ENCODE data around the gene PYGO2. TPM values are rescaled to one million over a fixed set of nuclear protein-coding genes. Genes with fewer than 3 reads are reported as not detected.

PYGO2 gene
- total RNA-seq, 1 donor: 18.5 TPM

- TF ChIP-seq, protein P1, sequence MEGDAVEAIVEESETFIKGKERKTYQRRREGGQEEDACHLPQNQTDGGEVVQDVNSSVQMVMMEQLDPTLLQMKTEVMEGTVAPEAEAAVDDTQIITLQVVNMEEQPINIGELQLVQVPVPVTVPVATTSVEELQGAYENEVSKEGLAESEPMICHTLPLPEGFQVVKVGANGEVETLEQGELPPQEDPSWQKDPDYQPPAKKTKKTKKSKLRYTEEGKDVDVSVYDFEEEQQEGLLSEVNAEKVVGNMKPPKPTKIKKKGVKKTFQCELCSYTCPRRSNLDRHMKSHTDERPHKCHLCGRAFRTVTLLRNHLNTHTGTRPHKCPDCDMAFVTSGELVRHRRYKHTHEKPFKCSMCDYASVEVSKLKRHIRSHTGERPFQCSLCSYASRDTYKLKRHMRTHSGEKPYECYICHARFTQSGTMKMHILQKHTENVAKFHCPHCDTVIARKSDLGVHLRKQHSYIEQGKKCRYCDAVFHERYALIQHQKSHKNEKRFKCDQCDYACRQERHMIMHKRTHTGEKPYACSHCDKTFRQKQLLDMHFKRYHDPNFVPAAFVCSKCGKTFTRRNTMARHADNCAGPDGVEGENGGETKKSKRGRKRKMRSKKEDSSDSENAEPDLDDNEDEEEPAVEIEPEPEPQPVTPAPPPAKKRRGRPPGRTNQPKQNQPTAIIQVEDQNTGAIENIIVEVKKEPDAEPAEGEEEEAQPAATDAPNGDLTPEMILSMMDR (IDR thresholded peaks at IDR 0.05; ENCODE audit: extremely low read depth, low read depth, low read length): no peak
- Histone ChIP-seq H3K9me3 (ENCODE audit: low read depth, low read length) (no peaks in the 10 kb centered on the region), H3K4me3 (ENCODE audit: insufficient read depth, low read length) (peak overlapping the region; percentile 83), H3K27me3 (ENCODE audit: insufficient read depth, low read length) (no peaks in the 10 kb centered on the region), H2AFZ (ENCODE audit: low read length) (no peak overlapping the region), H3K36me3 (ENCODE audit: insufficient read depth, low read length) (peaks cover 40% of the 10 kb centered on the region), H4K20me1 (ENCODE audit: insufficient read depth, low read length) (peaks cover 39% of the 10 kb centered on the region), H3K4me2 (ENCODE audit: insufficient read depth, low read length) (peak overlapping the region; percentile 99), H3K27ac (ENCODE audit: low read depth, low read length) (peak overlapping the region; percentile 97), H3K4me1 (ENCODE audit: insufficient read depth, low read length) (peaks cover 59% of the 10 kb centered on the region), H3K79me2 (ENCODE audit: insufficient read depth, low read length) (peaks cover 55% of the 10 kb centered on the region)
- DNase-seq (ENCODE audit: insufficient read length, low spot score, missing footprints): peak; percentile 46
Measured at GRCh38 chr1:154969246-154969645, 7.7 kb upstream of the PYGO2 start.

DNA sequence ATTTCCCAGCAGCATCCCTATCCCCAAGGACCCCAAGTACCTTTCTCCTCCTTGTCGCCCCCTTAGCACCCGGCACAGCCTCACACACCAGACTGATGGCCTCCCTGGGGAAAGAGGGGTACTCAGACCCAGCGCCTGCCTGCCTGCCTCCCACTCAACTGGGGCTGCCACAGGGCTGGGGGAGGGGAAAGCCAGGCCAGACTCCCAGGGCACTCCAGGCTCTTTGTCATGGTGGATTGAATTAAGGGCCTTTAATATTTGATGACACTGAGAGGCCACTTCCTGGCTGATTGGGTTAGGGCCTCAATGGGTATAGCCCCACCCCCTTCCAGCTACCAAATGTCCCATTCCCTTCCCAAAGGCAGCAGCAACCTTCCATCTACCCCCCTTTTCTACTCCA lies 7.1 kb upstream of the PYGO2 start:
- Histone ChIP-seq H3K4me3 (ENCODE audit: insufficient read depth, low read length) (peak overlapping the region; percentile 83), H3K4me1 (ENCODE audit: insufficient read depth, low read length) (peaks cover 57% of the 10 kb centered on the region), H2AFZ (ENCODE audit: low read length) (no peak overlapping the region), H3K79me2 (ENCODE audit: insufficient read depth, low read length) (peaks cover 56% of the 10 kb centered on the region), H3K4me2 (ENCODE audit: insufficient read depth, low read length) (peak overlapping the region; percentile 99), H3K27me3 (ENCODE audit: insufficient read depth, low read length) (no peaks in the 10 kb centered on the region), H3K27ac (ENCODE audit: low read depth, low read length) (peak overlapping the region; percentile 97), H3K9me3 (ENCODE audit: low read depth, low read length) (no peaks in the 10 kb centered on the region), H3K36me3 (ENCODE audit: insufficient read depth, low read length) (peaks cover 45% of the 10 kb centered on the region), H4K20me1 (ENCODE audit: insufficient read depth, low read length) (peaks cover 39% of the 10 kb centered on the region)
- TF ChIP-seq, protein P1 (IDR thresholded peaks at IDR 0.05; ENCODE audit: extremely low read depth, low read depth, low read length): no peak
- peak; percentile 68 for DNase-seq (ENCODE audit: insufficient read length, low spot score, missing footprints)

- H4K20me1 ChIP-seq (ENCODE audit: insufficient read depth, low read length): peaks cover 39% of the 10 kb centered on the region
- TF ChIP-seq, protein P1 (IDR thresholded peaks at IDR 0.05; ENCODE audit: extremely low read depth, low read depth, low read length): no peak
- peaks cover 59% of the 10 kb centered on the region for H3K79me2 ChIP-seq (ENCODE audit: insufficient read depth, low read length)
- H3K27me3 ChIP-seq (ENCODE audit: insufficient read depth, low read length): no peaks in the 10 kb centered on the region
- peaks cover 48% of the 10 kb centered on the region for H3K4me1 ChIP-seq (ENCODE audit: insufficient read depth, low read length)
- peak overlapping the region; percentile 83 for H3K4me3 ChIP-seq (ENCODE audit: insufficient read depth, low read length)
- DNase-seq (ENCODE audit: insufficient read length, low spot score, missing footprints): peak; percentile 80
- no peak overlapping the region for H2AFZ ChIP-seq (ENCODE audit: low read length)
- H3K4me2 ChIP-seq (ENCODE audit: insufficient read depth, low read length): peak overlapping the region; percentile 99
- H3K27ac ChIP-seq (ENCODE audit: low read depth, low read length): peak overlapping the region; percentile 37
- H3K36me3 ChIP-seq (ENCODE audit: insufficient read depth, low read length): peaks cover 57% of the 10 kb centered on the region
- no peaks in the 10 kb centered on the region for H3K9me3 ChIP-seq (ENCODE audit: low read depth, low read length)
Measured at GRCh38 chr1:154967331-154967950, 5.9 kb upstream of the PYGO2 start.

DNA sequence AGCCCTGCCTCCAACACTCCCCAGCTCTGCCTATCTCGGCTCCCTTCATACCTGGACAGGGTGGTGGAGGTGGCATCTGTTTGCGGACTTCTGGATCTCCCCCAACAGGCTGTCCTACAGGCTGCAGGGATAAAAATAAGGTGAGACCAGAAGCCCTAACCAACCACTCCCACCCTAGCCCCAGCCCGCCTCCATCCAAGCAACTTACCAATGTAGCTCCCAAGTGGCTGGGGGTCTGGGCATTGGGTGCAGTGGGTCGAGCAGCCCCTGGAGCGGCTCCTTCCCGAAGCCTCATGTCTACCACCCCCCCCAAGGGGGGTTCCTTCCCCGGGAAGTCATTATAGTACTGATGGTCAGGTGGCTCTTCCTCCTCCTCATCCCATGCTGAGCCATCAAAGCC lies 4.5 kb upstream of the PYGO2 start:
- TF ChIP-seq, protein P1 (IDR thresholded peaks at IDR 0.05; ENCODE audit: extremely low read depth, low read depth, low read length): no peak
- Histone ChIP-seq H3K79me2 (ENCODE audit: insufficient read depth, low read length) (peaks cover 61% of the 10 kb centered on the region), H3K4me1 (ENCODE audit: insufficient read depth, low read length) (peaks cover 40% of the 10 kb centered on the region)

More for the DNA sequence above, 4.5 kb upstream of the PYGO2 start:
- Histone ChIP-seq H3K36me3 (ENCODE audit: insufficient read depth, low read length) (peaks cover 59% of the 10 kb centered on the region), H3K27me3 (ENCODE audit: insufficient read depth, low read length) (no peaks in the 10 kb centered on the region), H3K9me3 (ENCODE audit: low read depth, low read length) (no peaks in the 10 kb centered on the region), H3K4me3 (ENCODE audit: insufficient read depth, low read length) (no peak overlapping the region), H4K20me1 (ENCODE audit: insufficient read depth, low read length) (peaks cover 39% of the 10 kb centered on the region), H3K27ac (ENCODE audit: low read depth, low read length) (no peak overlapping the region), H2AFZ (ENCODE audit: low read length) (no peak overlapping the region), H3K4me2 (ENCODE audit: insufficient read depth, low read length) (no peak overlapping the region)
- DNase-seq (ENCODE audit: insufficient read length, low spot score, missing footprints): peak; percentile 21
